H1 (cell line): ENCODE data around the gene ATP6V0A4. TPM values are rescaled to one million over a fixed set of nuclear protein-coding genes. Genes with fewer than 3 reads are reported as not detected.

ENCODE experiments used
- CTCF ChIA-PET: fragments of 300-600 bp; sonication (Branson Sonifier 250); formaldehyde crosslinking; loops from one replicate; lab custom pipeline; 2021; ENCODE audit not compliant: partially characterized antibody; lab: Charles Lee
- POLR2A ChIA-PET: fragments of 300-600 bp; sonication (Branson Sonifier 250); formaldehyde crosslinking; loops from one replicate; lab custom pipeline; 2021; ENCODE audit warnings: inconsistent platforms; ENCODE audit not compliant: partially characterized antibody; lab: Charles Lee
- DNase-seq, 2 experiments: peaks; one replicate each; pipeline versions ENCODE4 v3.0.0 to v3.0.0-alpha.2; 2010 to 2022; ENCODE audit warnings: low spot score in 2 of 2, low read depth in 1 of 2, mixed read lengths in 1 of 2
- FAIRE-seq: peaks from 2 replicates; lab custom pipeline; 2011; peaks lifted over from hg19 to GRCh38; lab: Jason Lieb, UNC
- H2AFZ ChIP-seq: 2 replicates; pipeline ENCODE4 v1.8.1; 2012; ENCODE audit warnings: low read length, inconsistent platforms
- H2AK5ac ChIP-seq: 2 replicates; pipeline ENCODE4 v1.6.1; 2013; ENCODE audit warnings: low read depth, low read length
- H2BK120ac ChIP-seq: replicated peaks from 2 replicates; pipeline ENCODE3; 2013; ENCODE audit warnings: low read depth, low read length, inconsistent platforms
- H2BK12ac ChIP-seq: 2 replicates; pipeline ENCODE4 v1.6.1; 2013; ENCODE audit warnings: low read depth, low read length
- H2BK15ac ChIP-seq: 2 replicates; pipeline ENCODE4 v1.6.1; 2013; ENCODE audit warnings: low read length
- H2BK20ac ChIP-seq: 2 replicates; pipeline ENCODE4 v1.6.1; 2013; ENCODE audit warnings: low read length
- H2BK5ac ChIP-seq: 2 replicates; pipeline ENCODE4 v1.6.1; 2013; ENCODE audit warnings: low read depth, low read length
- H3K14ac ChIP-seq: 2 replicates; pipeline ENCODE4 v1.6.1; 2013; ENCODE audit warnings: inconsistent platforms; ENCODE audit not compliant: insufficient read length
- H3K18ac ChIP-seq: 2 replicates; pipeline ENCODE4 v1.6.1; 2013; ENCODE audit warnings: low read length; ENCODE audit errors: extremely low read depth
- H3K23ac ChIP-seq: 2 replicates; pipeline ENCODE4 v1.6.1; 2013; ENCODE audit warnings: inconsistent platforms; ENCODE audit not compliant: insufficient read length
- H3K23me2 ChIP-seq: 2 replicates; pipeline ENCODE4 v1.6.1; 2013; ENCODE audit warnings: low read depth, low read length
- H3K27ac ChIP-seq: 2 replicates; pipeline ENCODE4 v1.6.1; 2011; ENCODE audit warnings: low read depth, low read length, inconsistent platforms
- H3K27me3 ChIP-seq, 4 experiments: replicated peaks in 1 of 4; 1 replicate in 1 of 4; 2 replicates in 3 of 4; pipeline versions ENCODE4 v1.6.1 to v1.8.1; 2011 to 2013; ENCODE audit warnings: low read length in 3 of 4, mild to moderate bottlenecking in 3 of 4, inconsistent platforms in 2 of 4, mixed read lengths in 2 of 4, moderate library complexity in 1 of 4; ENCODE audit not compliant: control insufficient read depth in 3 of 4, insufficient read depth in 3 of 4; ENCODE audit errors: extremely low read depth in 1 of 4
- H3K36me3 ChIP-seq, 4 experiments: 2 replicates each; pipeline versions ENCODE4 v1.6.1 to v1.8.1; 2011 to 2013; ENCODE audit warnings: mild to moderate bottlenecking in 4 of 4, low read length in 3 of 4, moderate library complexity in 2 of 4, control low read depth in 1 of 4, inconsistent platforms in 1 of 4; ENCODE audit not compliant: insufficient read depth in 4 of 4, control insufficient read depth in 2 of 4
- H3K4ac ChIP-seq: replicated peaks from 2 replicates; pipeline ENCODE3; 2013; ENCODE audit warnings: low read length, low read depth, mixed read lengths, inconsistent platforms; ENCODE audit not compliant: insufficient read length
- H3K4me1 ChIP-seq, 4 experiments: replicated peaks in 1 of 4; 1 replicate in 1 of 4; 2 replicates in 3 of 4; pipeline versions ENCODE4 v1.6.1 to v1.8.1; 2011 to 2013; ENCODE audit warnings: low read length in 3 of 4, inconsistent platforms in 2 of 4, mixed read lengths in 1 of 4; ENCODE audit not compliant: insufficient read depth in 4 of 4, control insufficient read depth in 3 of 4
- H3K4me2 ChIP-seq, 2 experiments: 2 replicates each; pipeline versions ENCODE4 v1.6.1 to v1.8.1; 2011 to 2013; ENCODE audit warnings: low read depth in 2 of 2, low read length in 2 of 2, control low read depth in 1 of 2, inconsistent platforms in 1 of 2, mild to moderate bottlenecking in 1 of 2; ENCODE audit not compliant: insufficient read depth in 1 of 2
- H3K4me3 ChIP-seq, 4 experiments: fragments of 200-600, 300-600 bp in 1 of 4; sonication (generic), shearing (Covaris generic), sonication (Bioruptor Twin) in 1 of 4; 2 replicates each; pipeline versions ENCODE4 v1.5.1 to v1.8.1; 2011 to 2016; ENCODE audit warnings: low read length in 4 of 4, low read depth in 3 of 4, control low read depth in 2 of 4, inconsistent platforms in 2 of 4, mild to moderate bottlenecking in 2 of 4, mixed read lengths in 1 of 4, moderate library complexity in 1 of 4; ENCODE audit not compliant: insufficient read depth in 2 of 4; ENCODE audit errors: extremely low read depth in 1 of 4
- H3K56ac ChIP-seq: replicated peaks from 2 replicates; pipeline ENCODE3; 2013; ENCODE audit warnings: low read depth, mild to moderate bottlenecking, mixed read lengths, low read length, inconsistent platforms; ENCODE audit not compliant: insufficient read length
- H3K79me1 ChIP-seq: 2 replicates; pipeline ENCODE4 v1.6.1; 2013; ENCODE audit warnings: low read depth, low read length, control low read depth
- H3K79me2 ChIP-seq, 2 experiments: 2 replicates each; pipeline versions ENCODE4 v1.6.1 to v1.8.1; 2012 to 2013; ENCODE audit warnings: low read length in 2 of 2, mild to moderate bottlenecking in 2 of 2, inconsistent platforms in 1 of 2; ENCODE audit not compliant: insufficient read depth in 2 of 2, control insufficient read depth in 1 of 2
- H3K9ac ChIP-seq, 4 experiments: replicated peaks in 1 of 4; 1 replicate in 1 of 4; 2 replicates in 3 of 4; pipeline versions ENCODE4 v1.6.1 to v1.8.1; 2011 to 2013; ENCODE audit warnings: low read depth in 3 of 4, low read length in 3 of 4, control low read depth in 2 of 4, mild to moderate bottlenecking in 2 of 4, moderate library complexity in 2 of 4, inconsistent platforms in 1 of 4; ENCODE audit errors: extremely low read depth in 1 of 4
- H3K9me3 ChIP-seq, 2 experiments: 2 replicates each; pipeline versions ENCODE4 v1.6.1 to v1.8.1; 2012 to 2013; ENCODE audit warnings: mild to moderate bottlenecking in 2 of 2, moderate library complexity in 2 of 2, control low read depth in 1 of 2, inconsistent platforms in 1 of 2, low read depth in 1 of 2, low read length in 1 of 2, mixed read lengths in 1 of 2; ENCODE audit not compliant: insufficient read depth in 2 of 2
- H4K20me1 ChIP-seq, 2 experiments: replicated peaks in 1 of 2; 2 replicates each; pipeline versions ENCODE3 to v1.8.1; 2011 to 2013; ENCODE audit warnings: inconsistent platforms in 2 of 2, low read length in 2 of 2, mild to moderate bottlenecking in 1 of 2; ENCODE audit not compliant: insufficient read depth in 2 of 2, control insufficient read depth in 1 of 2
- H4K5ac ChIP-seq: 2 replicates; pipeline ENCODE4 v1.6.1; 2013; ENCODE audit warnings: low read length, low read depth, mixed read lengths, inconsistent platforms; ENCODE audit not compliant: insufficient read length
- H4K8ac ChIP-seq: 2 replicates; pipeline ENCODE4 v1.8.0; 2013; ENCODE audit warnings: mild to moderate bottlenecking, moderate library complexity, low read length, inconsistent platforms; ENCODE audit not compliant: insufficient read depth; ENCODE audit errors: extremely low read depth
- H4K91ac ChIP-seq: replicated peaks from 2 replicates; pipeline ENCODE3; 2013; ENCODE audit warnings: low read length, mixed read lengths, inconsistent platforms; ENCODE audit not compliant: insufficient read length
- BCL11A ChIP-seq, 2 experiments: IDR thresholded peaks; one replicate each; pipeline ENCODE4 v1.6.1; 2011; ENCODE audit warnings: low read depth in 2 of 2, low read length in 2 of 2, mild to moderate bottlenecking in 2 of 2
- FOSL1 ChIP-seq: IDR thresholded peaks from 2 replicates; pipeline ENCODE4 v1.6.1; 2011; ENCODE audit warnings: mild to moderate bottlenecking, low read depth, low read length, moderate library complexity; ENCODE audit not compliant: insufficient read depth
- KDM1A ChIP-seq: fragments of 200-600, 300-600 bp; sonication (generic); IDR thresholded peaks from 2 replicates; pipeline ENCODE4 v1.7.1; 2016; ENCODE audit warnings: mild to moderate bottlenecking, low read length, borderline replicate concordance
- POLR2A ChIP-seq, 2 experiments: IDR thresholded peaks; 1 replicate in 1 of 2; 2 replicates in 1 of 2; pipeline ENCODE4 v1.6.1; 2011; ENCODE audit warnings: low read depth in 2 of 2, low read length in 2 of 2, mild to moderate bottlenecking in 2 of 2; ENCODE audit errors: control extremely low read depth in 1 of 2
- POU5F1 ChIP-seq: IDR thresholded peaks from 2 replicates; pipeline ENCODE4 v1.6.1; 2011; ENCODE audit warnings: low read depth, mild to moderate bottlenecking, low read length, moderate library complexity
- RAD21 ChIP-seq, 2 experiments: IDR thresholded peaks in 1 of 2; conservative IDR thresholded peaks in 1 of 2; 2 replicates each; pipeline ENCODE4 v1.6.1; 2011; ENCODE audit warnings: low read depth in 2 of 2, low read length in 2 of 2, improper control_type of control experiment in 1 of 2, inconsistent platforms in 1 of 2, mild to moderate bottlenecking in 1 of 2, moderate library complexity in 1 of 2
- RNF2 ChIP-seq: fragments of 200-900, 300-1000 bp; sonication (generic); IDR thresholded peaks from 2 replicates; pipeline ENCODE4 v1.7.1; 2016; ENCODE audit warnings: borderline replicate concordance, low read depth, mild to moderate bottlenecking, antibody characterized with exemption, low read length; ENCODE audit not compliant: poor library complexity, severe bottlenecking; ENCODE audit errors: missing control alignments
- RXRA ChIP-seq: IDR thresholded peaks from 2 replicates; pipeline ENCODE4 v1.6.1; 2011; ENCODE audit warnings: low read depth, mild to moderate bottlenecking, low read length, moderate library complexity; ENCODE audit not compliant: insufficient read depth
- SP1 ChIP-seq: IDR thresholded peaks from 2 replicates; pipeline ENCODE4 v1.6.1; 2011; ENCODE audit warnings: low read depth, low read length
- WGBS, 2 experiments: shearing (Covaris generic) in 1 of 2; methylation state at CpG; one replicate each; pipeline versions ENCODE4 v1.1.6 to v1.1.7; 2013 to 2015; ENCODE audit warnings: low lambda C conversion rate in 2 of 2, mixed read lengths in 2 of 2, inconsistent platforms in 1 of 2, low coverage in 1 of 2, missing lambda C conversion rate in 1 of 2; ENCODE audit not compliant: insufficient replicate concordance in 2 of 2, insufficient coverage in 1 of 2, insufficient read length in 1 of 2; ENCODE audit errors: extremely low coverage in 1 of 2, missing lambda C conversion rate in 1 of 2; 5-methylcytosine and 5-hydroxymethylcytosine counted together
- polyA plus RNA-seq, 7 experiments: library from polyadenylated mRNA; depleted of rRNA in 3 of 7; stranded (reverse) in 5 of 7; unstranded in 2 of 7; fragments of >200 nt in 5 of 7; fragments of 200-250 nt in 2 of 7; gene quantifications; 1 replicate in 5 of 7; 2 replicates in 1 of 7; 4 replicates in 1 of 7; pipeline versions ENCODE4 v1.2.1 to v1.2.3, GENCODE V29; 2011 to 2013; ENCODE audit warnings: missing spikeins in 2 of 7, mixed read lengths in 2 of 7
- total RNA-seq: library from RNA; stranded (reverse); fragmentation: NEBNext Ultra II Directional; extraction: Animal tissue kit (Norgen Biotek cat#: 25700); gene quantifications from 2 replicates; pipeline ENCODE4 v1.2.1, GENCODE V29; 2021

Gene ATP6V0A4
- total and polyA plus RNA-seq, 2 of the 8 experiments (the other 6 are each of a cell fraction or from before 2014, with no cell fraction given), result 0.47 to 1.6 TPM

DNA sequence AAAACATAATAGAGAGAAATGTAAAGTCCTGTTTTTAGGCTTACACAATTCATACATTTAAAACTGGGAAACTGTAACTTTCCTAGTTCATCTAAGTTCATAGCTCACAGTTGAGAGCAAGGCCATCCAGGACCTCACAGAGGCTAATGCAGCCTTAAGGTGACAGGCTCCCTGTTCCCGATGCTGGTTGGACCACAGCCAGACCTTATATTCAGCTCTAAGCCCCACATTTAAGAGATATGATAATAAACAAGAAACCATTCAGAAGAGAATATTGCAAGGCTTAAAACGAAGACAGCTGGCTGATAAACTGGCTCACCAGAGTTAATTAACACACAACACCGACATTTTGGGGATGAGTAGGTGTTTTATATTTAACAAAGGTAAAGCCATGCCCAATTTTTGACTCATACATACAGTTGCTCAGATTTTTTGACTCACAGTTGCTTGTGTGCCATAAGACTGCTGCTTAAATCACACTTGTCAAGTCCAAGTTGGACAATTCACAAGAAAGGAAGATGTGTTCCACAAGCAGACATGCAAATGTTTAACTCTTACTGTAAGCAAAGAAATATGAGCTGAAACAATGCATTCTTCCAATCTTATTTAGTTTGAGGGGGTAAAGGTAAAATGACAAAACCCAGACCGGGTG, 41.3 kb downstream of the ATP6V0A4 start:
- Histone ChIP-seq H3K4me2 (no peak overlapping the region), H2AFZ (no peak overlapping the region), H2AK5ac (no peak overlapping the region), H2BK5ac (no peak overlapping the region), H3K79me2 (no peaks in the 10 kb centered on the region), H4K8ac (no peak overlapping the region), H2BK12ac (no peak overlapping the region), H3K27me3 (no peaks in the 10 kb centered on the region), H3K27ac (no peak overlapping the region), H3K4me1 (peaks cover 7 to 24% (median 11%) of the 10 kb centered on the region in 4 experiments), H4K91ac (no peak overlapping the region), H3K36me3 (no peaks in the 10 kb centered on the region), H2BK15ac (no peak overlapping the region), H2BK120ac (no peak overlapping the region), H3K4me3 (no peak overlapping the region), H3K14ac (no peak overlapping the region), H4K5ac (no peak overlapping the region), H3K9ac (no peak overlapping the region), H3K23me2 (0 out of 2 replicates have a peak, but pooled peaks cover 3% of the 10 kb centered on the region), H3K56ac (no peak overlapping the region), H4K20me1 (no peaks in the 10 kb centered on the region), H2BK20ac (no peak overlapping the region), H3K18ac (no peak overlapping the region), H3K23ac (no peak overlapping the region), H3K4ac (no peak overlapping the region), H3K79me1 (no peaks in the 10 kb centered on the region), H3K9me3 (no peaks in the 10 kb centered on the region)
- DNase-seq, result no peak
- ChIA-PET POLR2A (no interaction called here), CTCF (interaction anchor here (0.6 to 4.4 kb wide), 4 partner anchors 9 to 473 kb away, joined by 3 to 20 read pairs (median 4); no protein-coding TSS in a partner anchor)
- no peak for FAIRE-seq
- WGBS, 2 experiments, result 86% methylated on average over 4 of the region's 4 CpGs; no CpG with 5 or more reads in 1 of the 2 experiments
- TF ChIP-seq RAD21 (IDR thresholded peaks at IDR 0.05 in 1 of 2, conservative IDR thresholded peaks at IDR 0.05 in 1 of 2; ENCODE audit: low read depth in 2 of 2, low read length in 2 of 2), result no peak
- TF ChIP-seq RXRA, result no peak
- no peak for TF ChIP-seq POU5F1
- TF ChIP-seq POLR2A (IDR thresholded peaks at IDR 0.05; ENCODE audit: control extremely low read depth in 1 of 2, low read depth in 2 of 2, low read length in 2 of 2), result no peak
- no peak for TF ChIP-seq BCL11A (IDR thresholded peaks at IDR 0.05; ENCODE audit: low read depth in 2 of 2, low read length in 2 of 2)
- TF ChIP-seq KDM1A, result no peak
- TF ChIP-seq SP1, result no peak
- no peak for TF ChIP-seq RNF2
- no peak for TF ChIP-seq FOSL1
